ENCODE measurements around the gene ACSL6.

ACSL6 gene

DNA sequence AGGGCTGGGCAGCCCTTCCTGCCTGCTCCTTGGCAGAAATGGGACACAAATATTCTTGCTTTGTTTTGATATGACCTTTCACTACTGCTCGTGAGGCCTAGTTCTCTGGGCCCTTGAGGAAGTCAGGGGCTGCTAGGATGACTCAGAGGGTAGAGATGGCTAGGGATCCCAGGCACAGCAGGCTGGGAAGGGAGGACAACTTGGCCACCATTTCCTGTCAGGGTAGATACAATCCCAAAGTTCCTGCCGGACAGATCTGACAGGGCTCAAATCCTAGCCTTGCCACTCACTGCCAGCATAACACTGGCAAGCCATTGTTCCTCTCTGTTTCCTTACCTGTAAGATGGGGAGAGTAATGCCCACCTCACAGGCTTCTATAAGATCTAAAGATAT, 34.2 kb downstream of the ACSL6 start:
- DNase-seq (ENCODE audit: low read depth) = no peak

DNA sequence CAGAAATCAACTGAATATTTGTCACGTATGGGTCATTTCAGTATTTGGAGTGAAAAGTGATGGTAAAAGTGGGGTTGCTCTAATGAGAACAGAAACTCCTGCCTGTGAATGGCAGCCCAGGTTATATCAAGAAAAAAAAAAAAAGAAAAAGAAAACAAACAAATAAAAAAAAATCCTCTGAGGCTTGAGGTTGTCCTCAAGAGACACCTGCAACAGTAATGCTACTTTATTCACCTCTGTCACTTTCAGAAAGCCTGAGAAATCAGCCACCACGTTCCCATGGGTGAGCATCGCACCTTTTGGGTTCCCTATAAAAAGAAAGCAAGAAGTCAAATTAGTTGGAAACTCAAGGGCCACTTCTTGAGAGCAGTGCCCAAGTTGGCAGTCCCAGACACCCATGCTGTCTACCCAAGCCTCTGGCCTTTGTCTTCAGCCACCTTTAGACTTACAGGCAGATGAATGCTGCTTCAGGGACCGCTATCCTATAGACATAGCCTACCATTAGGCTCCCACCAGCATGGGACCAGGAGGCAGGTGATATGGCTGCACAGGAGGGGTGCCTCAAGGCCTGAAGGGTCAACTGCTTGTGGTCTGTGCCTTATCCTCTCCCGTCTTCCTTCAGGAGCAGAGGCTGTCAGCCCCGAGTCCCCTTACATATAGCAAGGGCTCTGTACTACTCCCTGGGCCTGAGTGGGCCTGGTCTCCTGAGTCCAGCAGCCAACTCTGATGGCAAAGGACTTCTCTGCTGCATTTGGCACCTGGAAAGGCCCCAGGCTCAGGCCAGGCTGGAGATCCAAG, 34.8 kb downstream of the ACSL6 start:
- no peak for DNase-seq (ENCODE audit: low read depth)

DNA sequence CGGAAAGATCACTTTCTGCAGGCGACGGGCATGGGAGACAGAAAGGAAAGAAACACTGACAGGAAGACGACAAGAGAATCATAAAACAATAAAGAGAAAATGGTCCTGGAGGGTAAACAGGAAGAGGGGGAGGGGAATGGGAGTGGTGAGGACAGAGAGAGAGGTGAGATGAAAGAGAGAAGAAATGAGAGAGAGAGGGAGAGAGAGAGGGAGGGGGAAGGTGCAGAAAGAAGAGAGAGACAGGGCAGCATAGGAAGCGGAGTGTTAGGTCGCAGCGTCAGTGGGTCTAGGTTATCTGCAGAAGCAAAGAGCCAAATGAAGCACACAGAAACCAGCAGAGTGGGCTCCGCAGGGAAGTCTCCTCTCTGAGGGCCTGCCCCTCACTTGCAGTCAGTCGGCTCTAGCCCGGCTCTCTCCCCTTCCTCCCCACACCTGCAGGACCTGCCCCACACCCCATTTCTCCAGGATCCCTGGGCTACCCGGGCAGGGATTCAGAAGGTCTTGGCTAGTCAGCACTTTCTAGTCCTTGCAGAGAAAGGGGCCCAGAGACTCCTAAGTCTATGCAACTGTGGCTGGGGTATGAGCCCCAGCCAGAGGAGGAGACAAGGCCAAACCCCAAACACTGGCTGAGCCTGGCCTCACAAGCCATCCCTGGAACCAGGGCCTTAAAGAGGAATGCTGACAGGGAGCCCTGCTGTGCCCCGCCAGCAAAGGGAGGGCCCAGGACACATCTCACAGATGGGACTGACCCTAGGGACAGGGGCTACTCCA, 36.3 kb downstream of the ACSL6 start:
- DNase-seq (ENCODE audit: low read depth) = no peak

DNA sequence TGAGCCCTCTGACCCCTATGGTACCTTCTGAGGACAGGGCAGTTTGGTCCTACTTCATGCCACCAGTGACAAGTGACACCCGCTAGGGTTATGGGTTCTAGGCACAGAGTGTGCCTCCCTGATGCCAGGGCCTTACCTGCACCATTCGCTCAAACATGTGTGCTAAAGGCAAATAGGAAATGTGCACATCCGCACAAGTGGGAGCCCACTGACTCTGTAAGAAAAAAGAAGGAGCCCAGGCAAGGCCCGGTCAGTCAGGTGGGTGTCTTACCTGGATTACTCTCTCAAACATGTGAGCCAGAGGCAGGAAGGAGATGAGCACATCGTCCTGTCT, 36.9 kb downstream of the ACSL6 start:
- no peak for DNase-seq (ENCODE audit: low read depth)

DNA sequence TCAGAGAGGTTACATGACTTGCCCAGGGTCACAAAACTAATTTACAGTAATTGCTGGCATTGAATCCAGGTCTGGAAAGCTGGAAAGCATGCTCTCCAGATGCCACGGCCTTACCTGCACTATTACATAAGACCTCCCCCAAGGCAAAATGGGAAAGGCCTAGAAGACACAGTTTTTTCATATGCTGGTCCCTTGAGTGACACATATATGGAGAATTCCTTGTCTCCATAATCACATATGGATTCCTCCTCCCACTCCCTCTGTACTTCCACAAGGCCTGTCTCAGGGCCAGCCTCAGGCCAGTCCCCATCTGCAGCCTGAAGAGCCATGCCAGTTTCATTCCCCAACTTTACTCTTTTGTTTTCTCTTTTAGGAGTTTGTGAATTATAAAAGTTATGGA, 37.4 kb downstream of the ACSL6 start:
- DNase-seq (ENCODE audit: low read depth) = no peak

DNA sequence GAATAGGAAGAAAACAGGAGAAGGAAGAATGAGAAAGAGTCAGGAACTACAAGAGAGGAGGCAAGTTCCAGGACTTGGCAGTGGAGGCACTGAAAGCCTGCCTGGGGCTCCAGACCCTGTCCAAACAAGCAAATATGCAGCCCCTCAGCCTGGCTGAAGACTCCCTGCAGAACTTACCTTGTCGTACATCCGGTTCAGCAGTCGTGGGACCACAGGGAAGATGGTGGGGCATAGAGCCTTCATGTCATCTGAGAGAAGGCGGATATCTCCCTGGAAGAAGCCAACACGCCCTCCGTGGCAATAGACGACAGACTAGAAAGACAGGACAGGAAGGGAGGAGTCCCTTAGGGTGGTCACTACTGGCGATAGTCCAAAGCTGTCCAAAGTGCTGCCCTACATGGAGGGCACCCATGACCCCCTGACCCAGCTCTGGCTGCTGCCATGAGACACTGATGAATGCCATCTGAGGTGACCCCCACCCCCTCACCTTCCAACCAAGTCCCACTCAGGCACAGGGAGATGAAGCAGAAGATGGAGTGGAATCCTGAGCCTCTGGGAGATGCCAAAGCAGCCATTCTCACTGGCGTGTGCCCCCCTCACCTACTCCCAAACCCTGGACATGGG, 38.3 kb downstream of the ACSL6 start:
- DNase-seq (ENCODE audit: low read depth) = no peak

DNA sequence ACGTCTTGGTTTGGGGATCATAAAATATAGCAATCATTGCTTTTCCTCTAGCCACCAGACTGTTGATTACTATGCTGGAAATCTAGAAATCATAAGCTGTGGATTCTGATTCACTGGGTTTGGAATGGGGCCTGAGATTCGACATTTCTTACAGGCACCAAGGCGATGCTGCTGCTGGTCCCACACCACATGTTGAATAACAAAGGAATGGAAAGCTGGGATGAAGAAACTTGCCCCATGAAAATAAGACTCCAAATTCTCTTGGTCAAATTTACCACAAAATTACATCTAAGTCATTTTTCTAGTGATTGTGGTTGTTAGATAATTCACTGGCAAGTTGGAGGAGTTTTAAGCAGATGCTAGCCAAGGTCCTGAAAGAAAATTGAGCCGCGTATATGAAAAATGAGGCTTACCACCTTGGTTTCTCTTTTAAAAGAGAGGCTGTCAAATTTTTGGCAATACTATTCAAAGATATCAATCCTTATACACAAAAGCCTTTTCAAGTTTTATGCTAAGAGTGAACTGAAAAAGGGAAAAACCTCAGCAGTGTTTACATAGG, 43.0 kb downstream of the ACSL6 start:
- DNase-seq (ENCODE audit: low read depth) = no peak

DNA sequence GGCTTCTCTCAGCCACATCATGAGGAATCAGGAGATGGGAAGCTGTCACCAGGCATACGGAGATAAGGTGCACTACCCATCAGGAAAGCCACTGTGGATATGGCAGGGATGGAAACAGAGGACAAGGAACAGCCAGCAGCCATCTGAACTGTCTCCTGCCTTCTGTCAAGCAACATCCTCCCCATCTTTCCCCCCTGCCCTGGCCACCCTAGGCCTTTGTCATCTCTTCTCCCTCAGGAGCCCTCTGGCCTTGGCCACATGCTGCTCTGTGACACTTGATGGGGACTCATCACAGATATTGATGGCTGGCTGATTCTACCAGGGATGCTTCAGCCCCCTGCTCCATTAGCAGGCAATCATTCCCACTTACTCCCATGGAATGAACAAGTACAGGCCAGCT, 44.9 kb downstream of the ACSL6 start:
- no peak for DNase-seq (ENCODE audit: low read depth)

DNA sequence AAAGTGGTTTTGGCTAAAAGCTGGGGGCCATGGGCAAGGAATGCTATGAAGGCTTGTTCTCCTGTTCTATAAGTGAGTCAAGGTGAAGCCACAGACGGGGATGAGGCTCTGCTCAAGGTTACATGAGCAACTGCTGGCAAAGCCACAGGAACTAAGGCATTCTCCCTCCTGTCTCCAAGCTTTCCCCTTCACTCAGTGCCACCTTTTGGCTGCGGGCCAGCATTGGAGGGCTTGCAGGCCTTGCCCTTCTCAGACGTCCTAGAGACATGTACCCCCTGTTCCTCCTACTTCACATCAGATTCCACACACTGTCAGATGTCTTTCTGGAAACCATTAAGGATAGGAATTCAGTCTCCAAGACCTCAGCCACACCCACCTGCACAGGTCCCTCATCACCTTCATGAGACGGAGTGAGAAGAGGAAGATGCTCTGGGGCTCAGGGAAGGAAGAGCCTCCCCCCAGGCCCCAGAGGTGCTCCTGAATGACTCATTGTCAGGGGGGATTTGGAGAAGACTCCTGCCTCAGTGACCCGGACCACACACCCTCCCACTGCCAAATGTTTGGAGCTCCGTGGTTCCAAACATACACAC, 45.5 kb downstream of the ACSL6 start:
- DNase-seq (ENCODE audit: low read depth) = no peak

DNA sequence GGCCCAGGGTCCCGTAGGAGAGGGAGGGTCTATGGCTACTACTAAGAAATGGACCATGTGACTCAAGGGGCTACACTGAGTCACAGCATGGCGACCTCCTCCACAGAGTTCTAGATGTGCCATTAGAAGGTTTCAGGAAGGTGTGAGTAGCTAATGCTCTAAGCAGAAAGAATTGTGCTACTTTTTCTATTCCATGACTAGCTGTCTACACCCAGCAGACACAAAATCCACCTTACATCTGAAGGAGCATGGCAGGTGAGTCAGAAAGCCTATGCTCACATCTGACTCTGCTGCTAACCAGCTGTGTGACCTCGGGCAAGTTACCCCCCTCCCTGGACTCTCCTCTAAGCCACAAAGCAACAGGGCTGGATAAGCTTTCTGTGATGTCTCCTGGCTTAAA, 51.6 kb downstream of the ACSL6 start:
- no peak for DNase-seq (ENCODE audit: low read depth)

DNA sequence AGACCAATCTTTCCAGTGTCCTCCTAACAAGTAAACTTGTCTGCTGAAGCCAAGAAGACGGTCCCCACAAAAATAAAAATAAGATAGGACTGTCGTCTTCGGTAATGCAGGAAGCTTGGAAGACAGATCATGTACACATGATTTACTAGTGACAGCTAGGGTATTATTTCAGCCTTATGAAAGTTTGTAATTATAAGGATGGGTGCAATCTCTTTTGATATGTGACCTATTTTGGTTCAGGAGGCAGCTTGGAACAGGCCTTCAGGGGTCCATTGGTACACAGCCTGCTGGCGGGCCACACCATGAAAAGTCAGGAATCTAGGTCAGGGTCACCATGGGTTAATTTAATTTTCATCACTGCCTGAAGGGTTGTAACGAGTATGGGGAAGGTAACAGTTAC, 52.3 kb downstream of the ACSL6 start:
- DNase-seq (ENCODE audit: low read depth) = no peak

DNA sequence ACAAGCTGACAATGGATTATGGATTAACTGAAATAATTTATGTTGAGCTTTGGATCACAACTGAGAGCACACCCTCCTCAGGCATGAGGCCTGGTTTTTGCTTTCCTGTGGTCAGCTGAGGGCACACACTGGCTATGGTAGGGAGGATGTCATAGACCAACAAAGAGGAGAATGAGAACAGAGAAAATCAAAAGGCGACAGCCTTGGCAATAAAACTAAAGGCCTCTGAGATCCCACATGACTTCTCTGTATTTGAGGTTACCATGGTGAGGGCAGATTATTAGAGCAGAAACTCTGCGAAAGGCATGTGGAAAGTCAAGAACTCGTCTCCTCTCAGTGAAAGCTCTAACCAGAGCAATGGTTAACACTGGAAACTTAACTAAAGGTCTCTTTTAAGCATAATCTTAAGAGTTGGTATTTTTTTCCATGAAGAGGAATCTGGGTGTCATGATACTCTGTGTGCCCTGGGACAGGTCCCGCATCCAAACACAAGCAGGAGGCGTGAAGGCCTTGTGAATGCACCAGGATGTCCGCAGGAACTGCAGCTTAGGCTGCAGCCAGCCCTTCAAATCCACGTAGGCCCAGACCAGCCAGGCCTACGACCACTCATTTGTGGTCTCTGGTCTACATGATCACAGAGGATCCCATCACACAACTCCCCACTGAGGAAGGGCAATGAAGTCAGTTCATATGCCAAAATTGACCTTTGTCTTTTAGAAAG, 53.6 kb downstream of the ACSL6 start:
- no peak for DNase-seq (ENCODE audit: low read depth)

DNA sequence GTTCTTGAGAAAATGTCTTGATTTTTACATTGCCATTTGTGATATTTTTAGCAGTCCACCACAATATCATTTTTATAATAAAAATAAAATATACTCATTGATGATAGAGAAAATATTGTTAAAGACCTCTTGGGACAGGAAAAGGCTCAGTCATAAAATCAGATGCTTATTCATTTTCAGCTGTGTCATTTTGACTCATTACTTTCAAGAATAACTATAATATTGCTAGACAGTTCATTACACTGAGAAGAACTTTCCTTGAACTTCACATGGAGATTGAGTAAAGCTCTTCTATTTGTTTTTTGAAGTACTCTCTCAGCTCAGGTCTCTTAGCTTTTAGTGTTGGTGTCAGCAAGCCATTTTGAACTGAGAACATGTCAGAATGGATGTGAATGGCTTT, 57.5 kb downstream of the ACSL6 start:
- DNase-seq (ENCODE audit: low read depth) = no peak

DNA sequence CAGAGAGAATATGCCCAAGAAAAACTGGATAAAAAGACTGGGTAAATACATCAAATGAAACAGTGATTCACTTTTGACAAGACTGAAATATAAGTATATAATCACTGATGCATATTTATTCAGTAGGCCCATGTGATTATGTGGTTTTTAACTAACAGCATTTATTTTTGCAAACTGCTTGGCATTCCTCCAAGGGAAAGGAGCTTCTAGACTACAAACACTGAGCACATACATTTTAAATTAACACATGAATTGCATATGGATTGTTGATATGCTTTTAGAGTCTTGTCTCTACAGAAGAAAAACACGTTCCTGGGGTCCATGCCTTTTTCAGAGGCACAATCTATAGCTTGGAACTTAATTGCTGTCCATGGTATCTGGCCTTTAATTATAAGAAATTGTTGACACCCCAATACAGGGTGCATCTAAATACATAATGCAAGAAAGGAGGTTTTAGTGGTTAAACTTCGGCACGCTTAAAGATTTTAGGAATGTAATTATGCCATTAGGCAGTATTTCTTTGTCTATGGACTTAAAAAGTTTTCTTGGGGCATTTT, 59.1 kb downstream of the ACSL6 start:
- DNase-seq (ENCODE audit: low read depth) = no peak

DNA sequence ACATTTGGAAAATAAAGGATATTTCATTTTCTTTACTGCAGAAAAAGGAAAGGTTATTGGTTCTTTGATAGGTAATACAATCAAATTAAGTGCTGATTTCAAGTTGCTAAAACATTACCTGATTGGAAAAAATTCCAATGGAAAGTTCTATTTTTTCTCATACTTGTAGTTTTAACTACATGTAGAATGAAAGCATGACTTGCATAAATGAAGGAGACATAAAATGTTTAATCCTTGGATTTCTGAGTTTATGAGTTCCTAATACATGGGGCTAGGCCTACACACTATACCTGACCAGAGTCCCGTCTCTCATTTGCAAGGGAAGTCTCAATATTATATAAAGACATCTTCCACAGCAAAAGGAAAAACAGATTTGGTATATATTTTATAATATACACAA, 60.8 kb downstream of the ACSL6 start:
- no peak for DNase-seq (ENCODE audit: low read depth)

DNA sequence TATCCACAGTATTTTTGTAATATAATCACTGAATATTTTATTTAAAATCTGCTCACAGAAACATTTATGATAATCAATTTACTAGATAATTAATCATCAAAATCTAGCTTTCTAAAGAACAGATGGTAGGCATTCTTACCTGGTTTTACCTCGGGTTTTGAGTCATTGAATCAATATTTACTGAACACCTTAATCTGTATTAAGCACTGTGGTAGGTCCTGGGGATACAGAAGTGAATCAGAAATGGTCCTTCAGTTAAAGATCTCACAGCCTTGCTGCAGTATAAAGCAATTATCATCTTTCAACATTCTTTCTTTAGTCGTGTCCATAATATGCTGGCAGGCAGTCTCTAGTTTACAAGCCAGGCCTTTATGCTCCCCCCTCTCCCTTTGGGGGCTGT, 64.0 kb downstream of the ACSL6 start:
- no peak for DNase-seq (ENCODE audit: low read depth)

DNA sequence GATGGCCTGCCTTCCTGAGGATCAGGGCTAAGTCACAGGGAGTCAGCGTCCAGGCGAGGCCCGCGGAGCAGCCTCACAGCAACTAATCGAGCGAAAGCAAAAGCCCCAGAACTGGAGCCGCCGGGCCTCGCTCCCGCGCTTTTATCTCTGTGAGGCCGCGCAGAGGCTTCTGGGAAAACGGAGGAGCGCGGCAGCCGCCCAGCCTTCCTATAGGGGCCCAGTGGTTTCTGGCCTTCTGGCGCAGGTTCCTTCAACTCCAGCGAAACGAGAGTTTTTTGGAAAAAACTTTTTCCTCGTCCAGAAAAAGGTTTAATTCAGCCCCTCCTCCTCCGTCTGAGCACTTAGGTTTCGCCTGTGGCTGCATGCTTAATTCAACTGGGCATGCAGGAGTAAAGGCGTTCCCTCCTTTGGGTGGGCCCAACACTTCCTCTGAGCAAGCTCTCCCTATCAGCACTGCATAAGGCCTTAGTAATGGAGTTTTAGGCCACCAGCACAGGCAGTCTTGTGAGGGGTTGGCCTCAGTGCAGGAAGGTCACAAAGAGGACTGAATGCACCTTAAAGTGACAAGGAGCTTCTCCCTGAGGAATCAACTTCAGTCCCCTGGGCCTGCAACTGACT, 65.8 kb downstream of the ACSL6 start, which contains the start of gene MEIKIN:
Gene MEIKIN, minus strand, starts transcription at position 113 of the 618 bp plus-strand sequence. CDS start 158 bp downstream, outside the sequence.
- no peak for DNase-seq (ENCODE audit: low read depth)

DNA sequence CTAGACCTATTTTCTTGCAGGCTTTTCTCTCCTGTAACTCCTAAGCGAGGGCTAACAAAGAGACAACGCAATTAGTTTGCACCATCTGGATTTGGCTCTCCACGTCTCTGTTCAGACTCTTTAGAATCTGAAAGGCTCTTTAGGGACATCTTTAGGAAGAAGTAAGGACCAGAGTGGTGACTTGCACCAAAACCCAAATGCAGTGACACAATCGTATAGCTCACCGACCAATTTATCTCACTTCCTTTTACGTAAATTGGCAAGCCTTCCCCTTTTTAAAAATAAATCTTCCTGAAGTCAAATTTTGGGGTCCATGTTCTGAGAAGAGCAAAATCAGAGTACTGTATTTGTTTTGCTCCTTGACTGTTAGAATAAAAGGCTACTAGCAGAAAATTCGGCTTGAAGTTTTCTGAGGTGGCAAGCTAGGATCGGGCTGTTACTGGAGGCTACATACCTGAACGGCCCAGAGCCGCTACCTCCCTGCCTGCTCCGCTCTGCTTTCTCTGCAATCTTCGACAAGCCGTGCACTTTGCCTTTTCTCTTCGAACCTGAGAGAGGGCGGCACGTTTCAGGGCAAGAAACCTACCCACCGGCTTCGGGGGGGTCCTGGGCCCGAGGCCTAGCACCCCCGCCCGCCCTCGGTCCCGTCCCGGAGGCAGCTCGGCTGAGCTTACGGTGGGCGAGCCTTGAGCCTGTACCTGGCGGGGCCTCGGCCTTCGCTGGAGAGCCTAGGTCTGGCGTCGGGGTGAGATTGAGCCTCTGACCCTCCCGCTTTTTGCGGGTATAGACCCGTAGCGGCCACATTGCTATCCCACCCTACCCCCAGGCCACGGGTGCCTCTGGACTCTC, 66.5 kb downstream of the ACSL6 start:
- no peak for DNase-seq (ENCODE audit: low read depth)

DNA sequence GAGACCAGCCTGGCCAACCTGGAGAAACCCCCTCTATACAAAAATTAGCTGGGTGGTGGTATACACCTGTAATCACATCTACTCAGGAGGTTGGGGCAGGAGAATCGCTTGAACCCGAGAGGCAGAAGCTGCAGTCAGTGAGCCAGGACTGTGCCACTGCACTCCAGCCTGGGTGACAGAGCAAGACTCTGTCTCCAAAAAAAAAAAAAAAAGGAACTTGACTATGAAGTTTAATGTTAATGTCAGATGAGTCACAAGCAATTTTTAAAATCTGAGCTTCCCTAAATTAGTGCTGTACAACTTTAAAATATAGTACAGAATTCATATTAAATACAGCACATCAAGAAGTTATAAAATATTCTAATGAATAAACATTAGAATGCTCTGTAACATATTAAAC, 67.5 kb downstream of the ACSL6 start:
- no peak for DNase-seq (ENCODE audit: low read depth)

DNA sequence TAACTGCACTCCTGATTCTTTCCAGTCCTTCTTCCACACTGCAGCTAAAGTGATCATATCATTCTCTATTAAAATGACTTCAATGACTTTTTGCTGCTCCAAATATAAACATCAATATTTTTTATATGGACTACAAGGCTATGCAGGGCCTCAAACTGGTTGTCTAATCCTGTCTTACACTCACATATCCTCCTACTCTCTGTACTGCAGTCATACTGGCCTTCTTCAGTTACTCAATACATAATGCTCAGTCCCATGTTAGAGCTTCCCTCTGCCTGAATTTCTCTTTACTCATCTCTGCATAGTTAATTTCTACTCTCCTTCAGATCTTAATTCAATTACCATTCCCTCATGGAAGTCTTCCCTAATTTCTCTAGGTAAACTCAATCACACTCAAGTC, 69.4 kb downstream of the ACSL6 start:
- DNase-seq (ENCODE audit: low read depth) = no peak
